ENCODE data around the gene CYGB. TPM values are rescaled to one million over a fixed set of nuclear protein-coding genes. Genes with fewer than 3 reads are reported as not detected.

Gene CYGB
- total RNA-seq, 4 donors from 2014 or later: 12.6 to 23.2 (median 18.8) TPM

DNA sequence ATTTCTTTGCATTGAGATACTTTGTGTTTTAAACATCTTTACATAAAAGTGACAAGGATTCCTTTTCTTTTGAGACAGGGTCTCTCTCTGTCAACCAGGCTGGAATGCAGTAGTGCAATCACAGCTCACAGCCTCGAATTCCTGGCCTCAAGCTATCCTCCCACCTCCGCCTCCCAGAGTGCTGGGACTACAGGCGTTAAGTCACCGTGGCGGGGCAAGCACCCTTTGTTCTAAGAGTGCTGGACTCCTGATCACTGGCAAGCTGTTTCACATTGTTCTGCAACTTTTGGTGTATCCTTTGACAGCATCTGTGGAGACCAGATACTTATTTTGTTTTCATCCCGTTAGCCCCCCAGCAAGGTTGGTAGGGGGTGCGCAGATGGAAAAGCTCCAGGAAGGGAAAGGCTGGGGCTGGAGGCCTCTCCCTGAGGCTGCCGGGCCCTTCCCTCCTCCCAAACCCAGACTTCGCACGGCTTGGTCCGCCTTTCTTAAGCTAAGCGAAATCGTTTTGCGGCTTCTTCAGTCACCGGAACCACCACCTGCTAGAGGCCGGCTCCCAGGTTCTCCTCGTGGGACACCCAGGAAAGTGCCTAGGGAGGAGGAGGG is 47.0 kb upstream of the CYGB start:
- Histone ChIP-seq H3K36me3 (no peaks in the 10 kb centered on the region), H3K27ac (peak overlapping the region in 3 of 4 donors; percentile 51 to 76 (median 69))

DNA sequence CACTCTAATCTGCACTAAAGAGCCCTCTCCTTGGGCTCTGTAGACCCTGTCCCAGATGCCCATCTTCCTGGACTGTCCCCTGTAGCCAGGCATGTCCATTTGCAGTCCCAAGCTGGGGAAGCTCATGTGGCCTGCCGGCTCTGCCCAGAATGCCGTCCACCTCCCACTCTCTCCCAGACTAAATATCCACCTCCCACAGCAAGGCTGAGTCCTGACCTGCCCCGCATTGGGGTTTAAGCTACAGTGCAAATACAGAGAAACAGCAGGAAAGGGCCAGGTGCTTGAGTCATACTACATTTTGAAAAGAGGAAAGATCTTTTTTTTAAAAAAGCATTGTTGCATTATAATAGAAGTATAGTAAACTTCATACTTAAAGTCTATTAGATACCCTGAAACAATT is 45.2 kb upstream of the CYGB start:
- 38% methylated on average over 1 of the region's 3 CpGs; no CpG with 5 or more reads in 1 of the 2 donors for WGBS, 2 donors (ENCODE audit: low coverage in 1 of 2)
- no peaks in the 10 kb centered on the region for H3K36me3 ChIP-seq
- no peak overlapping the region for H3K4me3 ChIP-seq
- H3K4me1 ChIP-seq: peaks cover 0 to 29% (median 10%) of the 10 kb centered on the region in 3 donors
- peaks cover 35% of the 10 kb centered on the region for H3K27me3 ChIP-seq
- no peak for ATAC-seq
- H3K9me3 ChIP-seq: no peaks in the 10 kb centered on the region
- no peak overlapping the region for H3K27ac ChIP-seq
- TF ChIP-seq POLR2AphosphoS5 (IDR thresholded peaks at IDR 0.05): no peak
- no peak for TF ChIP-seq POLR2A (IDR thresholded peaks at IDR 0.05)
- TF ChIP-seq EP300 (IDR thresholded peaks at IDR 0.05): no peak
- TF ChIP-seq CTCF (IDR thresholded peaks at IDR 0.05): no peak

More for the DNA sequence above, 47.0 kb upstream of the CYGB start:
- Histone ChIP-seq H3K27me3 (peaks cover 51% of the 10 kb centered on the region), H3K4me3 (peak overlapping the region; percentile 32 to 67), H3K4me1 (peaks cover 0 to 29% (median 10%) of the 10 kb centered on the region in 3 donors), H3K9me3 (no peaks in the 10 kb centered on the region)
- 25 to 41% methylated on average over 8 of the region's 17 CpGs for WGBS, 2 donors (ENCODE audit: low coverage in 1 of 2)
- TF ChIP-seq POLR2AphosphoS5 (IDR thresholded peaks at IDR 0.05): no peak
- TF ChIP-seq CTCF (IDR thresholded peaks at IDR 0.05): no peak
- no peak for TF ChIP-seq EP300 (IDR thresholded peaks at IDR 0.05)
- no peak for TF ChIP-seq POLR2A (IDR thresholded peaks at IDR 0.05)
- ATAC-seq: peak; percentile 18

GRCh38 chr17:76581515-76581914 is 44.0 kb upstream of the CYGB start:
- Histone ChIP-seq H3K9me3 (no peaks in the 10 kb centered on the region), H3K4me3 (no peak overlapping the region), H3K27ac (no peak overlapping the region), H3K27me3 (peaks cover 23% of the 10 kb centered on the region), H3K36me3 (no peaks in the 10 kb centered on the region), H3K4me1 (peaks cover 0 to 22% (median 10%) of the 10 kb centered on the region in 3 donors)
- ATAC-seq: no peak
- WGBS, 2 donors (ENCODE audit: low coverage in 1 of 2): 75 to 93% methylated on average over 2 to 3 of the region's 5 CpGs
- TF ChIP-seq POLR2A (IDR thresholded peaks at IDR 0.05) (no peak), POLR2AphosphoS5 (IDR thresholded peaks at IDR 0.05) (no peak), EP300 (IDR thresholded peaks at IDR 0.05) (no peak), CTCF (IDR thresholded peaks at IDR 0.05) (no peak)

- peaks cover under 1% of the 10 kb centered on the region for H3K27me3 ChIP-seq
- no peak overlapping the region for H3K4me3 ChIP-seq
- H3K4me1 ChIP-seq: no peaks in the 10 kb centered on the region
- H3K9me3 ChIP-seq: no peaks in the 10 kb centered on the region
- H3K27ac ChIP-seq: no peak overlapping the region
- WGBS, 2 donors (ENCODE audit: low coverage in 1 of 2): 100% methylated on average over 2 of the region's 2 CpGs; no CpG with 5 or more reads in 1 of the 2 donors
- TF ChIP-seq POLR2AphosphoS5 (IDR thresholded peaks at IDR 0.05): no peak
- H3K36me3 ChIP-seq: no peaks in the 10 kb centered on the region
- ATAC-seq: no peak
Measured at GRCh38 chr17:76579281-76579680, 41.8 kb upstream of the CYGB start.

DNA sequence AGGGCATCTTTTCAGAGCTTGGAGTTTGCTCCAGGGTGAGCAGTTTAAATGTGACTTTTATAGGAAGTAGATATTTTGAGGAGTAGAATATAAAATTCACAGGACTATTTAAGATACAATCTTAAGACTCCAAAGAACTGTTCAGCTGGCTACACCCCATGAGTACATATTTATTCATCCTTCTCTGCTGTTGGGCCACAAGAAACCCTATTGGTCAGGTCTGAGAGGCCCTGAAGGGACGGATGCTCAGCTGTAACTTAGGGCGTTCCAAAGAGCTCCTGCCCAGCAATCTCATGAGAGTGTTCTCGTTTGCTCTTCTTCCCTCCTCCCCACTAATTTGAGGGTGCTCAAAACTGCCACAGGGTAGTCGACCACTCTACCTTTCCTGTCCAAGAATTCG is 40.9 kb upstream of the CYGB start:
- Histone ChIP-seq H3K27ac (no peak overlapping the region), H3K4me1 (no peaks in the 10 kb centered on the region)

More for the DNA sequence above, 40.9 kb upstream of the CYGB start:
- Histone ChIP-seq H3K4me3 (no peak overlapping the region), H3K36me3 (no peaks in the 10 kb centered on the region), H3K27me3 (no peaks in the 10 kb centered on the region), H3K9me3 (no peaks in the 10 kb centered on the region)
- no peak for ATAC-seq
- TF ChIP-seq CTCF (IDR thresholded peaks at IDR 0.05): no peak
- no peak for TF ChIP-seq POLR2AphosphoS5 (IDR thresholded peaks at IDR 0.05)
- TF ChIP-seq POLR2A (IDR thresholded peaks at IDR 0.05): no peak
- 70 to 71% methylated on average over 5 of the region's 5 CpGs for WGBS, 2 donors (ENCODE audit: low coverage in 1 of 2)

Data from gastroesophageal sphincter (tissue), 4 donors.